ENCODE measurements around the gene SAMM50.

SAMM50 gene

DNA sequence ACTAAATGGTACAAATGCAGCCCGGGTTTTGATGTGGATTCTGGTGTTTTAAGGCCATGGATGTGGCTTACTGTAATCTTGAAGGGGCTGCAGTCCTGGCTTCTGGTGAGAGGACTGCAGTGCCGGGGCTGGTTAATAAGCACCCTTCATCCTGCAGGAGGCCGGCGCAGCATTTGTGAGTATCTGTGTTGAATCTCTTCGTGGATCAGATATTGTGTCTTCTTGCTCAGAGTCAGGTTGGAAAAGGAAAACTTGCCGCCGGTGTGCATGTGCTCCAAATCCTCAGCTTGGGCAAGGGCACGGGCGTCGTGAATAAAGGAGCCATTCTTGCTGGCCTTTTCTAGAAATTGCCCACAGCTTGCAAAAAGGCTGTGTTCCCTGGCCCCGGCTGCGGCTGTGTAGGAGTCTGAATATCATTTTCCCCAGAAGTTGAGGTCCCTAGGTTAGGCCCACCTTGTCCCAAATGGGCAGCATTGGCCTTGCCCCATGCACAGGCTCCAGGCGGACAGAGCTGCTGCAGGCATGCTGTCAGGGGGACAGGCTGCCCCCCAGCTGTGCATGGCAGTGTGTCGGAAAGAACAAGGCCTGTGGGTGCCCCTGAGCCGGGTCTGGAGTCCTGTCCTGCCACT, 39.9 kb downstream of the SAMM50 start:
- H3K4me3 ChIP-seq (replicated peaks; ENCODE audit: low read depth, low read length), result peak overlapping the region; percentile 59
- no peak for DNase-seq (ENCODE audit: extremely low read depth, insufficient read length)
- H3K36me3 ChIP-seq (ENCODE audit: control insufficient read depth, insufficient read depth, low read length), result peaks cover 15% of the 10 kb centered on the region
- no peaks in the 10 kb centered on the region for H3K27me3 ChIP-seq (replicated peaks; ENCODE audit: control insufficient read depth, insufficient read depth, low read length)
- TF ChIP-seq, protein P1, sequence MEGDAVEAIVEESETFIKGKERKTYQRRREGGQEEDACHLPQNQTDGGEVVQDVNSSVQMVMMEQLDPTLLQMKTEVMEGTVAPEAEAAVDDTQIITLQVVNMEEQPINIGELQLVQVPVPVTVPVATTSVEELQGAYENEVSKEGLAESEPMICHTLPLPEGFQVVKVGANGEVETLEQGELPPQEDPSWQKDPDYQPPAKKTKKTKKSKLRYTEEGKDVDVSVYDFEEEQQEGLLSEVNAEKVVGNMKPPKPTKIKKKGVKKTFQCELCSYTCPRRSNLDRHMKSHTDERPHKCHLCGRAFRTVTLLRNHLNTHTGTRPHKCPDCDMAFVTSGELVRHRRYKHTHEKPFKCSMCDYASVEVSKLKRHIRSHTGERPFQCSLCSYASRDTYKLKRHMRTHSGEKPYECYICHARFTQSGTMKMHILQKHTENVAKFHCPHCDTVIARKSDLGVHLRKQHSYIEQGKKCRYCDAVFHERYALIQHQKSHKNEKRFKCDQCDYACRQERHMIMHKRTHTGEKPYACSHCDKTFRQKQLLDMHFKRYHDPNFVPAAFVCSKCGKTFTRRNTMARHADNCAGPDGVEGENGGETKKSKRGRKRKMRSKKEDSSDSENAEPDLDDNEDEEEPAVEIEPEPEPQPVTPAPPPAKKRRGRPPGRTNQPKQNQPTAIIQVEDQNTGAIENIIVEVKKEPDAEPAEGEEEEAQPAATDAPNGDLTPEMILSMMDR (IDR thresholded peaks at IDR 0.05; ENCODE audit: insufficient read depth, low read length, poor library complexity, severe bottlenecking), result no peak

DNA sequence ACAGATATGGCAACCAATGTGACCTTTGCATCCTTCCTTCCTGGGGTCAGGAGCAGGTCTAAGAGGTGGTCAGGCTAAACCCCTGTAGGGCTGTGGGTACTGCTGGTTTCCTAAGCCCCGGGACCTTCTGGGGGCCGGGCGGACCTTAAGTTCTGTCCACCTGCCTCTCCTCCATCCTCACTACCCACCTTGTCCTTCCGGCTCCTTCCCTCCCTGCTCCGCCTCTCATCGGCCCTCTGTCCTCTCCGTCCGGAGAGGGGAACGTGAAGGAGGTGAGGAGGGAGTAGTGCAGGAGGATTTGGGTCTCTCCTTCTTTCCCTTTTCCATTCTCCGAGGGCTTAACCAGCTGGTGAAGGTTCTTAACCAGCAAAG, 40.5 kb downstream of the SAMM50 start:
- H3K27me3 ChIP-seq (replicated peaks; ENCODE audit: control insufficient read depth, insufficient read depth, low read length), result no peaks in the 10 kb centered on the region
- H3K4me3 ChIP-seq (replicated peaks; ENCODE audit: low read depth, low read length), result peak overlapping the region; percentile 59
- TF ChIP-seq, protein P1 (IDR thresholded peaks at IDR 0.05; ENCODE audit: insufficient read depth, low read length, poor library complexity, severe bottlenecking), result no peak
- H3K36me3 ChIP-seq (ENCODE audit: control insufficient read depth, insufficient read depth, low read length), result peaks cover 14% of the 10 kb centered on the region
- no peak for DNase-seq (ENCODE audit: extremely low read depth, insufficient read length)

DNA sequence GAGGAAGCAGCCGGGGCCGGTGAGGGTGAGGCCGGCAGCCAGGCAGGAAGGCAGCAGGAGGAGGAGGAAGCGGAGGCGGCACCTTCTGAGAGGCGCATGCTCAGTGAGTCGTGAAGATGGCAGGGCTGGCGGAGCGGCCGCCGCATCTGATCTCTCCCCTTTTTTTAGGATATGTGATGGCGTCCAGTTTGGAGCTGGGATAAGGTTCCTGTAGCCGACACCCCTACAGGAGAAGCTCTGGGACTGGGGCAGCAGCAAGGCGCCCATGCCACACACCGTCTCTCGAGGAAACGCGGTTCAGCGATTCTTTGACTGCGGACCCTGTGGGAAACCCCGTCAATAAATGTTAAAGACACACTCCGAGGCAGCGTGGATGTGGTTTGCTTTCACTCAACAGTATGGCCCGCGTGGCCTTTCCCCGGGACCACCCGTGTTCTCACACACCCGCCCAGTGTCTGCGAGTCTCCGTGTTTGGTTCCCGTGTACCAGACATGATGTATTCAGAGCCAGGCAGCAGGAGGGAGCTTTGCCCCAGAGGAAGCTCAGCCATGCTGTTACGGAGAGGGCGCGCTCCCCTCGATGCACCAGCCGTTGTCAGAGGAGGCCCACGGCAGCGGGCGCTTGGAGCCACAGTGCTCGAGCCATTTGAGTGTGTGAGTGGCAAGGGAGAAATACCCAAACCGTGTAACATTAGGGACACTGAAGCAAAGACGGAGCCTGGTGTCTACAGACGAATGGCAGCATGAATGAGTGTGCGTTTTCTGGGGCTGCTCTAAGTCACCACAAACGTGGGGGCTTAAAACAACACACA, 41.1 kb downstream of the SAMM50 start:
- Histone ChIP-seq H3K4me3 (replicated peaks; ENCODE audit: low read depth, low read length) (peak overlapping the region; percentile 59), H3K36me3 (ENCODE audit: control insufficient read depth, insufficient read depth, low read length) (peaks cover 14% of the 10 kb centered on the region)
- TF ChIP-seq, protein P1 (IDR thresholded peaks at IDR 0.05; ENCODE audit: insufficient read depth, low read length, poor library complexity, severe bottlenecking), result no peak

DNA sequence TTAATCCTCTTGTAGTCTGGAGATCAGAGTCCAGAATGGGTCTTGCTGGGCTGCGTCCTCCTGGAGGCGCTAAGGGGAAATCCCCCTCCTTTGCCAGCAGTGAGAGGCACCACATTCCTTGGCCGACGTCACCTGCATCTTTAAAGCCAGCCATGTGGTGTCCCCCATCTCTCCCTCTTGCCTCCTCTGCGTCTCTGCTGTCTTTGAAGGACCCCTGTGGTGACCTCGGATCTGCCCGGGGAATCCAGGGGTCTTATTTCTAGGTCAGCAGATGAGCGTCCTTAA, 41.7 kb downstream of the SAMM50 start:
- TF ChIP-seq, protein P1 (IDR thresholded peaks at IDR 0.05; ENCODE audit: insufficient read depth, low read length, poor library complexity, severe bottlenecking), result no peak
- Histone ChIP-seq H3K36me3 (ENCODE audit: control insufficient read depth, insufficient read depth, low read length) (peaks cover 12% of the 10 kb centered on the region), H3K27me3 (replicated peaks; ENCODE audit: control insufficient read depth, insufficient read depth, low read length) (no peaks in the 10 kb centered on the region), H3K4me3 (replicated peaks; ENCODE audit: low read depth, low read length) (no peak overlapping the region)
- DNase-seq (ENCODE audit: extremely low read depth, insufficient read length), result no peak

More for the DNA sequence above, 41.1 kb downstream of the SAMM50 start:
- no peaks in the 10 kb centered on the region for H3K27me3 ChIP-seq (replicated peaks; ENCODE audit: control insufficient read depth, insufficient read depth, low read length)
- DNase-seq (ENCODE audit: extremely low read depth, insufficient read length), result peak; percentile 68

DNA sequence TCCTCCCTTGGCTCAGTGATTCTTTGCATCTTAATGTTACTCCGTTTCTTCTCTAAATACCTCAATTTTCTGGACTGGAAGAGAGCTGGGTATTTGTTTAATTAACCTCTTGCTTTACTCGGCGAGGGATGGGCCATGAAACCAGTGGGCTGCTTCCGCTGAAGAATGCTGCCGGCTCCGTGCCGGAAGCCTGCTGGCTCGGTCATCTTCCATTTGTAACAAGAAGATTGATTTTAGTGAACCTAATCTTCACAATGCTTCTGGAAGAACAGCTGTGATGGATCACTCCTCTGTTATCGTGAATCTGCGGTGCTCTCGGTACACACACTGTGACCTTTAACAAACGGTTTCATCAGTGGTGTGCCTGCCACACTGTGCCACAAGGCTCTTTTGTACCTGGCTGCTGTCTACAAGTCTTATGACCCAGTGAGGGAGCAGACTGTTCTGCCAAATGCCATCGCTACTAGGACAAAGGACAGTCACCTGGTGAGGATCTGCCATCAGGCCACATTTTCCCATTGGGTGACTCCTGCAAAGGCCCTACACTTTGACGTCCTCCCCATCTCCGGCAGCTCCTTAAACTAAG, 43.5 kb downstream of the SAMM50 start:
- DNase-seq (ENCODE audit: extremely low read depth, insufficient read length), result no peak
- Histone ChIP-seq H3K4me3 (replicated peaks; ENCODE audit: low read depth, low read length) (no peak overlapping the region), H3K36me3 (ENCODE audit: control insufficient read depth, insufficient read depth, low read length) (peaks cover 7% of the 10 kb centered on the region), H3K27me3 (replicated peaks; ENCODE audit: control insufficient read depth, insufficient read depth, low read length) (no peaks in the 10 kb centered on the region)
- TF ChIP-seq, protein P1 (IDR thresholded peaks at IDR 0.05; ENCODE audit: insufficient read depth, low read length, poor library complexity, severe bottlenecking), result no peak

All from GM06990 (cell line).